ENCODE data around the gene ATP6AP1. TPM values are rescaled to one million over a fixed set of nuclear protein-coding genes. Genes with fewer than 3 reads are reported as not detected.
A peak's percentile ranks its signal among the peaks of the same experiment; 100 is the strongest.
"Not testable (repeated sequence)": the region's sequence is repeated elsewhere in the genome, so short reads cannot be mapped to it uniquely, and the experiment has no call there.

Gene ATP6AP1
- polyA plus RNA-seq, 1 experiment, result 143 TPM

- Histone ChIP-seq H3K36me3 (ENCODE audit: control insufficient read depth, insufficient read depth, low read length) (peaks cover 6% of the 10 kb centered on the region; the same call in 1 of the 2 replicates), H3K27me3 (ENCODE audit: control insufficient read depth, insufficient read depth, low read length) (no peaks in the 10 kb centered on the region), H3K4me3 (ENCODE audit: low read depth, low read length) (no peak overlapping the region)
- no peak for DNase-seq (ENCODE audit: low read depth)
- TF ChIP-seq CTCF (IDR thresholded peaks at IDR 0.05; ENCODE audit: insufficient read depth, low read depth, low read length), result peak; percentile 57
- ChIA-PET CTCF (interaction anchor here (1.2 to 3.8 kb wide), 4 partner anchors 11 to 150 kb away, joined by 3 to 17 read pairs (median 6); no protein-coding TSS in a partner anchor), POLR2A (no interaction called here)
These were observed 44.1 kb upstream of the ATP6AP1 start for GRCh38 chrX:154384284-154384892.

- CTCF ChIA-PET; H3K36me3 ChIP-seq (ENCODE audit: control insufficient read depth, insufficient read depth, low read length); POLR2A ChIA-PET; DNase-seq (ENCODE audit: low read depth); H3K4me3 ChIP-seq (ENCODE audit: low read depth, low read length); H3K27me3 ChIP-seq (ENCODE audit: control insufficient read depth, insufficient read depth, low read length): not testable (repeated sequence)
These were observed 40.4 kb upstream of the ATP6AP1 start for GRCh38 chrX:154388094-154388493.

- H3K4me3 ChIP-seq (ENCODE audit: low read depth, low read length); H3K36me3 ChIP-seq (ENCODE audit: control insufficient read depth, insufficient read depth, low read length); DNase-seq (ENCODE audit: low read depth); POLR2A ChIA-PET; H3K27me3 ChIP-seq (ENCODE audit: control insufficient read depth, insufficient read depth, low read length); CTCF ChIA-PET: not testable (repeated sequence)
These were observed 39.8 kb upstream of the ATP6AP1 start for GRCh38 chrX:154388649-154389048.

GRCh38 chrX:154389812-154390747, 38.4 kb upstream of the ATP6AP1 start:
- POLR2A ChIA-PET; H3K36me3 ChIP-seq (ENCODE audit: control insufficient read depth, insufficient read depth, low read length); CTCF ChIA-PET; H3K27me3 ChIP-seq (ENCODE audit: control insufficient read depth, insufficient read depth, low read length); DNase-seq (ENCODE audit: low read depth): not testable (repeated sequence)
- peak overlapping the region; percentile 25; the same call in 1 of the 2 replicates for H3K4me3 ChIP-seq (ENCODE audit: low read depth, low read length)

GRCh38 chrX:154396363-154396762, 32.1 kb upstream of the ATP6AP1 start:
- H3K4me3 ChIP-seq (ENCODE audit: low read depth, low read length); CTCF ChIA-PET; POLR2A ChIA-PET; DNase-seq (ENCODE audit: low read depth); H3K27me3 ChIP-seq (ENCODE audit: control insufficient read depth, insufficient read depth, low read length): not testable (repeated sequence)
- H3K36me3 ChIP-seq (ENCODE audit: control insufficient read depth, insufficient read depth, low read length), result peaks cover 12% of the 10 kb centered on the region

GRCh38 chrX:154396973-154397887, 31.2 kb upstream of the ATP6AP1 start:
- POLR2A ChIA-PET, result interaction anchor here (1.6 kb wide), 1 partner anchor 26 kb away, joined by 4 read pairs; no protein-coding TSS in a partner anchor
- DNase-seq (ENCODE audit: low read depth), result no peak
- Histone ChIP-seq H3K4me3 (ENCODE audit: low read depth, low read length) (peak overlapping the region; percentile 81), H3K27me3 (ENCODE audit: control insufficient read depth, insufficient read depth, low read length) (no peaks in the 10 kb centered on the region), H3K36me3 (ENCODE audit: control insufficient read depth, insufficient read depth, low read length) (peaks cover 12% of the 10 kb centered on the region)
- no peak for TF ChIP-seq CTCF (IDR thresholded peaks at IDR 0.05; ENCODE audit: insufficient read depth, low read depth, low read length)
- CTCF ChIA-PET, result interaction anchor here (1.0 to 2.7 kb wide), 3 partner anchors 18 to 134 kb away, joined by 3 to 16 read pairs (median 6); partner anchors contain the start of genes EMD and FLNA
